Body of pancreas (tissue), 4 donors: ENCODE measurements around the gene MCTP1. TPM values are rescaled to one million over a fixed set of nuclear protein-coding genes. Genes with fewer than 3 reads are reported as not detected.
"Not testable (repeated sequence)": the region's sequence is repeated elsewhere in the genome, so short reads cannot be mapped to it uniquely, and the experiment has no call there.

ENCODE experiments used
- ATAC-seq: fragments of 150-250 bp; one replicate; pipeline ENCODE4 v1.9.1; 2016
- DNase-seq, 4 donors: peaks; one replicate each; pipeline ENCODE4 v3.0.0-alpha.2; 2019
- H3K27ac ChIP-seq, 4 donors: fragments of 200-600 bp; sonication (generic); 1 replicate in 3 of 4; 2 replicates in 1 of 4; pipeline versions ENCODE4 v1.5.1 to v1.6.1; 2016 to 2019; ENCODE audit warnings: mild to moderate bottlenecking in 1 of 4, mixed read lengths in 1 of 4, moderate library complexity in 1 of 4
- H3K27me3 ChIP-seq, 2 donors: fragments of 200-600 bp; sonication (generic); one replicate each; pipeline ENCODE4 v1.6.0; 2016; ENCODE audit warnings: mild to moderate bottlenecking in 1 of 2
- H3K36me3 ChIP-seq, 2 donors: fragments of 200-600 bp; sonication (generic); replicated peaks in 1 of 2; 2 replicates each; pipeline ENCODE4 v1.5.1; 2016; ENCODE audit warnings: low read depth in 2 of 2; ENCODE audit not compliant: insufficient read depth in 1 of 2
- H3K4me1 ChIP-seq: fragments of 200-600 bp; sonication (generic); one replicate; pipeline ENCODE4 v1.6.0; 2016
- H3K4me3 ChIP-seq, 2 donors: fragments of 200-600 bp; sonication (generic); 1 replicate in 1 of 2; 2 replicates in 1 of 2; pipeline ENCODE4 v1.5.1; 2016 to 2019
- H3K9me3 ChIP-seq, 3 donors: fragments of 200-600 bp; sonication (generic); 1 replicate in 2 of 3; 2 replicates in 1 of 3; pipeline ENCODE4 v1.5.1; 2016
- POLR2A ChIP-seq, 3 donors: fragments of 450-650 bp; IDR thresholded peaks; one replicate each; pipeline ENCODE4 v1.6.1; 2016; ENCODE audit warnings: antibody characterized with exemption in 3 of 3, mild to moderate bottlenecking in 2 of 3
- WGBS, 2 donors: methylation state at CpG; one replicate each; pipeline ENCODE4 v1.1.5; 2017; 5-methylcytosine and 5-hydroxymethylcytosine counted together
- intact Hi-C: fragments of 100-400 bp; cut with DNase I; formaldehyde crosslinking; loops from one replicate; pipeline ENCODE4 v1.15.1; 2023
- total RNA-seq, 2 donors: library from RNA; depleted of rRNA; stranded (reverse); fragments of >200 nt; gene quantifications; one replicate each; pipeline ENCODE4 v1.1.0, GENCODE V29; 2016
- TF ChIP-seq, protein P1 (sequence below), 7 experiments: fragments of 450-650 bp in 4 of 7; fragments of 200-600 bp in 3 of 7; sonication (generic) in 3 of 7; IDR thresholded peaks; one replicate each; pipeline ENCODE4 v1.5.1; 2016 to 2019; ENCODE audit warnings: antibody characterized with exemption in 7 of 7

MCTP1 gene
- total RNA-seq, 2 donors from 2014 or later: 3.6 to 8.8 TPM

DNA sequence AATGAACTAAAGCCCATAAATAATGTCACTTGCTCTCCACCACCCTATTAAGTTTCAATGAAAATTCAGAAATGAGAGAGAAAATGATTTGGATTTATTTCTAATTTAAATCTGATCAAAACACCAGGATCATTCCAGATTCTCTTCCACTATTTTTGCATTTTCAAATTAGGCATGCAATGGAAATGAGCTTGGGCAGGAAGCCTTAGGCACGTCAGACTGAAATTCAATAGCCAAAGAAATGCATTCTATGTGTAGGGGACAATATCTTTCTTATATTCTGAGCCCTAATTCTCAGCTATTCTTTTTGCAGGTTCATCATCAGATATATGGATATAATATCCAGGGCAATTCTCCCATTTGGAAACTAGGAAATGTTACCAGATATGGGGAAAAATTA, 132.8 kb downstream of the MCTP1 start:
- Histone ChIP-seq H3K36me3 (no peaks in the 10 kb centered on the region), H3K4me1 (no peaks in the 10 kb centered on the region), H3K4me3 (no peak overlapping the region), H3K9me3 (no peaks in the 10 kb centered on the region), H3K27ac (no peak overlapping the region), H3K27me3 (no peaks in the 10 kb centered on the region)
- TF ChIP-seq POLR2A (IDR thresholded peaks at IDR 0.05): no peak
- TF ChIP-seq, protein P1, sequence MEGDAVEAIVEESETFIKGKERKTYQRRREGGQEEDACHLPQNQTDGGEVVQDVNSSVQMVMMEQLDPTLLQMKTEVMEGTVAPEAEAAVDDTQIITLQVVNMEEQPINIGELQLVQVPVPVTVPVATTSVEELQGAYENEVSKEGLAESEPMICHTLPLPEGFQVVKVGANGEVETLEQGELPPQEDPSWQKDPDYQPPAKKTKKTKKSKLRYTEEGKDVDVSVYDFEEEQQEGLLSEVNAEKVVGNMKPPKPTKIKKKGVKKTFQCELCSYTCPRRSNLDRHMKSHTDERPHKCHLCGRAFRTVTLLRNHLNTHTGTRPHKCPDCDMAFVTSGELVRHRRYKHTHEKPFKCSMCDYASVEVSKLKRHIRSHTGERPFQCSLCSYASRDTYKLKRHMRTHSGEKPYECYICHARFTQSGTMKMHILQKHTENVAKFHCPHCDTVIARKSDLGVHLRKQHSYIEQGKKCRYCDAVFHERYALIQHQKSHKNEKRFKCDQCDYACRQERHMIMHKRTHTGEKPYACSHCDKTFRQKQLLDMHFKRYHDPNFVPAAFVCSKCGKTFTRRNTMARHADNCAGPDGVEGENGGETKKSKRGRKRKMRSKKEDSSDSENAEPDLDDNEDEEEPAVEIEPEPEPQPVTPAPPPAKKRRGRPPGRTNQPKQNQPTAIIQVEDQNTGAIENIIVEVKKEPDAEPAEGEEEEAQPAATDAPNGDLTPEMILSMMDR (IDR thresholded peaks at IDR 0.05): no peak
- DNase-seq (no peak), ATAC-seq (no peak)
- intact Hi-C loops: no loop called here
- 29 to 31% methylated on average over 1 of the region's 1 CpG for WGBS, 2 donors

DNA sequence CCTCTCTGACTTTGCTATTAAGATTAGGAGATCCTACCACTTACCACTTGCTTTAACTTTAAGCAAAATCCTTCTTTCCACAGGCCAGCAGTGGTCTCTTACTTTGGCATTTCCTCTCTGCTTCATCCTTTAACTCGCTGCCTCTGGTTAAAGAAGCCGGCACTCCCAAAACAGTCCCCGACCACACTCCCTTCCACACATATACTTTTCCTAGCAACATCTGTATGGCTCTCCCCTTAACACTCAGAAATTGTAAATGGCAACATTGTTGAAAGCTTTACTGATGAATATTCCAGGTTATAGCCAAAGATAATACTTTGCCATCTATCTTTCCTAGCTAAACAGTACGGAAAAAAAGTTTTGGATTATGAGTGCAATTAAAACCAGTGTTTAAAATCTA, 133.2 kb downstream of the MCTP1 start:
- H3K4me1 ChIP-seq: no peaks in the 10 kb centered on the region
- H3K27ac ChIP-seq: no peak overlapping the region
- intact Hi-C loops: no loop called here
- WGBS, 2 donors: 77 to 83% methylated on average over 4 of the region's 4 CpGs
- H3K9me3 ChIP-seq: no peaks in the 10 kb centered on the region
- ATAC-seq (no peak), DNase-seq (no peak)
- H3K36me3 ChIP-seq: no peaks in the 10 kb centered on the region
- no peak for TF ChIP-seq POLR2A (IDR thresholded peaks at IDR 0.05)
- TF ChIP-seq, protein P1 (IDR thresholded peaks at IDR 0.05): no peak
- no peak overlapping the region for H3K4me3 ChIP-seq
- H3K27me3 ChIP-seq: no peaks in the 10 kb centered on the region

DNA sequence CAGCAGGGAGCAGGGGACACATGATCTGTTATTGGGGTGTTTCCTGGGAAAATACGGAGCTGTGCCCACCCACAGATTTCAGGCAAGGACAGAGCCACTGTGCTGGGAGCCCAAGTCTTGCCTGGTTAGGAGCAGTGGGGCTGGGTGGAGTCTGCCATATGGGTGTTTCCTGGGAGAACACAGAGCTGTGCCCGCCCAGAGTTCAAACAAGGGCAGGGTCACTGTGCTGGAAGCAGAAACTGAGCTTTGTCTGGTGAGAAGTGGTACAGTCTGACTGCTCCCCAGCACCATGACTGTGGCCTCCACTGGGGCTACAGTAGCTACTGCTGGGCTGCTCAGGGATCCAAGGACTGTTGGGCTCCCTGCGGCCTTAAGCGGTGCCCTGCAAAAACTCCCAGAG, 135.5 kb downstream of the MCTP1 start:
- no peaks in the 10 kb centered on the region for H3K36me3 ChIP-seq
- H3K4me3 ChIP-seq: no peak overlapping the region
- DNase-seq (no peak), ATAC-seq (no peak)
- H3K27me3 ChIP-seq: no peaks in the 10 kb centered on the region
- TF ChIP-seq, protein P1 (IDR thresholded peaks at IDR 0.05): no peak
- no peak for TF ChIP-seq POLR2A (IDR thresholded peaks at IDR 0.05)
- 80 to 100% methylated on average over 2 to 4 of the region's 4 CpGs for WGBS, 2 donors
- intact Hi-C loops: no loop called here
- H3K27ac ChIP-seq: no peak overlapping the region
- H3K4me1 ChIP-seq: no peaks in the 10 kb centered on the region
- H3K9me3 ChIP-seq: no peaks in the 10 kb centered on the region

DNA sequence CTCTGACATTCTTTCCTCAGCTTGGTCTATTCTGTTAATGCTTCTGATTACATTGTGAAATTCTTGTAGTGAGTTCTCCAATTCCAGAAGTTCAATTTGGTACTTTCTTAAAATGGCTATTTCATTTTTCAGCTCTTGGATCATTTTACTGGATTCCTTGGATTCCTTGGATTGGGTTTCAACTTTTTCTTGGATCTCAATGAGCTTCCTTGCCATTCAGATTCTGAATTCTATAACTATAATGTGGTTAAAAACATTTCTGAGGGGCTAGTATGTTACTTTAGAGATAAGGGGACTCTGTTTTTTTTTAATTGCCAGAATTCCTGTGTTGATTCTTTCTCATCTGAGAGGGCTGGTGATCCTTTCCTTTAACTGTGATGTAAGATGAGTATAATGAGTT, 136.4 kb downstream of the MCTP1 start:
- H3K27ac ChIP-seq: no peak overlapping the region
- H3K9me3 ChIP-seq: no peaks in the 10 kb centered on the region
- ATAC-seq (no peak), DNase-seq (no peak)
- no peaks in the 10 kb centered on the region for H3K27me3 ChIP-seq
- intact Hi-C loops: no loop called here
- no peaks in the 10 kb centered on the region for H3K4me1 ChIP-seq
- TF ChIP-seq, protein P1 (IDR thresholded peaks at IDR 0.05): no peak
- TF ChIP-seq POLR2A (IDR thresholded peaks at IDR 0.05): no peak
- H3K36me3 ChIP-seq: no peaks in the 10 kb centered on the region
- no peak overlapping the region for H3K4me3 ChIP-seq

DNA sequence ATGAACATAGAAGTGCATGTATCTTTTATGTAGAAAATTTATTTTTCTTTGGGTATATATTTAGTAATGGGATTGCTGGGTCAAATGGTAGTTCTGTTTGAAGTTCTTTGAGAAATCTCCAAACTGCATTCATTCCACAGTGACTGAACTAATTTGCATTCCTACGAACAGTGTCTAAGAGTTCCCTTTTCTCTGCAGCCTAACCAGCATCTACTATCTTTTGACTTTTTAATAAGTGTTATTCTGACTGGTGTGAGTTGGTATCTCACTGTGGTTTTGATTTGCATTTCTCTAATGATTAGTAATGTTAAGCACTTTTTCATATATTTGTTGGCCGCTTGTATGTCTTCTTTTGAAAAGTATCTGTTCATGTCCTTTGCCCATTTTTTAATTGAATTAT, 141.0 kb downstream of the MCTP1 start:
- 57 to 71% methylated on average over 2 of the region's 2 CpGs for WGBS, 2 donors

More for the DNA sequence above, 141.0 kb downstream of the MCTP1 start:
- ATAC-seq, H3K4me1 ChIP-seq, DNase-seq, H3K9me3 ChIP-seq, H3K27me3 ChIP-seq, H3K27ac ChIP-seq, H3K36me3 ChIP-seq, H3K4me3 ChIP-seq, intact Hi-C loops: not testable (repeated sequence)
